ENCODE measurements around the gene ZNF81. TPM values are rescaled to one million over a fixed set of nuclear protein-coding genes. Genes with fewer than 3 reads are reported as not detected.

ZNF81 gene
- total and polyA plus RNA-seq, 4 experiments from 2014 or later: 1.3 to 11.5 (median 5.7) TPM

Other genes with a start within 250 kb of the ZNF81 start
- 1 to 10 TPM in 1 of 2 experiments, under 1 TPM in 1; 0.90 to 1.4 TPM for gene SYN1, start 217.0 kb upstream of the ZNF81 start, total RNA-seq
- gene SYN1, start 217.0 kb upstream of the ZNF81 start, polyA plus RNA-seq: 1 to 10 TPM in 1 of 2 donors, under 1 TPM in 1; 0.49 to 1.6 TPM
- 10 to 100 TPM; 28.4 to 29.0 TPM for gene CFP, start 207.0 kb upstream of the ZNF81 start, total RNA-seq
- 10 to 100 TPM; 13.5 to 16.4 TPM for gene CFP, start 207.0 kb upstream of the ZNF81 start, polyA plus RNA-seq
- gene ELK1, start 186.3 kb upstream of the ZNF81 start, total RNA-seq: 10 to 100 TPM; 36.4 to 38.3 TPM
- 10 to 100 TPM; 21.9 to 22.7 TPM for gene ELK1, start 186.3 kb upstream of the ZNF81 start, polyA plus RNA-seq
- gene UXT, start 177.7 kb upstream of the ZNF81 start, total RNA-seq: 100 to 1,000 TPM; 172 to 188 TPM
- gene UXT, start 177.7 kb upstream of the ZNF81 start, polyA plus RNA-seq: 100 to 1,000 TPM; 275 to 315 TPM
- 10 to 100 TPM; 13.2 to 13.3 TPM for gene ZNF182, start 167.1 kb downstream of the ZNF81 start, total RNA-seq
- gene ZNF182, start 167.1 kb downstream of the ZNF81 start, polyA plus RNA-seq: 1 to 10 TPM; 2.9 to 7.6 TPM
- gene SPACA5, start 170.1 kb downstream of the ZNF81 start, total RNA-seq: not detected
- not detected for gene SPACA5, start 170.1 kb downstream of the ZNF81 start, polyA plus RNA-seq
- 1 to 10 TPM; 4.9 to 6.1 TPM for gene ZNF630, start 234.7 kb downstream of the ZNF81 start, total RNA-seq
- gene ZNF630, start 234.7 kb downstream of the ZNF81 start, polyA plus RNA-seq: 1 to 10 TPM; 1.0 to 1.3 TPM